Tibial artery (tissue), 4 donors: ENCODE measurements around the gene ARID2.

ENCODE experiments used
- DNase-seq, 2 donors: peaks; one replicate each; pipeline ENCODE4 v3.0.0-alpha.2; 2019
- H3K27ac ChIP-seq, 2 donors: fragments of 200-600 bp; sonication (generic) in 1 of 2; 1 replicate in 1 of 2; 2 replicates in 1 of 2; pipeline ENCODE4 v1.5.1; 2018 to 2019; ENCODE audit warnings: mild to moderate bottlenecking in 1 of 2
- H3K27me3 ChIP-seq, 2 donors: fragments of 200-600 bp; sonication (generic) in 1 of 2; one replicate each; pipeline versions ENCODE4 v1.5.1 to v1.6.0; 2016 to 2019
- H3K36me3 ChIP-seq, 3 donors: fragments of 200-600 bp; sonication (generic) in 2 of 3; one replicate each; pipeline ENCODE4 v1.5.1; 2016 to 2019; ENCODE audit warnings: mild to moderate bottlenecking in 2 of 3
- H3K4me1 ChIP-seq, 4 donors: fragments of 200-600 bp; sonication (generic) in 2 of 4; 1 replicate in 3 of 4; 2 replicates in 1 of 4; pipeline ENCODE4 v1.5.1; 2016 to 2019
- H3K4me3 ChIP-seq, 2 donors: fragments of 200-600 bp; sonication (generic) in 1 of 2; 1 replicate in 1 of 2; 2 replicates in 1 of 2; pipeline ENCODE4 v1.5.1; 2018 to 2019; ENCODE audit warnings: mild to moderate bottlenecking in 2 of 2
- H3K9me3 ChIP-seq, 3 donors: fragments of 200-600 bp; sonication (generic) in 1 of 3; one replicate each; pipeline ENCODE4 v1.5.1; 2016 to 2019
- CTCF ChIP-seq, 2 experiments: fragments of 200-600 bp in 1 of 2; fragments of 450-650 bp in 1 of 2; IDR thresholded peaks; one replicate each; pipeline ENCODE4 v1.5.1; 2017 to 2019; ENCODE audit warnings: antibody characterized with exemption in 2 of 2, mild to moderate bottlenecking in 1 of 2, moderate library complexity in 1 of 2
- intact Hi-C: fragments of 100-400 bp; cut with DNase I; formaldehyde crosslinking; loops from one replicate; pipeline ENCODE4 v1.15.0; 2023; ENCODE audit warnings: low total_unique reads

Gene ARID2

DNA sequence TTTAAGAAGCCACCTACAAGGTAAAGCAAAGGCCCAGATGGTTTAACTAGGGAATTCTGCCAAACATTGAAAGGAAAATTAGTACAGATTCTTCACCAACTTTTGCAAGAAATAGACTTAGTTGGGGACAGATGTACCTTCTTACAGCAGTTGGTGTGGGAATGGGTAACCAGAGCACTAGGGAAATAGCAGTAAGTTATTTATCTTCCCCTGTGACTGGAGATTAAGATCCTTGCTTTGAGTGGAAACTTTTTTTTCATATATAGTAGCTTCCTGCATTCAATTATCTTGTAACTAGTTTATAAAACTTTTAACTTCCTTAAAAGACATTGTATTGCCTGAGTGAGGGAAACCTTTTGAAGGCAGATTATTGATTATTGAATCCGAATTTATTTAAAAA, 44.2 kb downstream of the ARID2 start:
- no peak for TF ChIP-seq CTCF (IDR thresholded peaks at IDR 0.05)
- no peak for DNase-seq

DNA sequence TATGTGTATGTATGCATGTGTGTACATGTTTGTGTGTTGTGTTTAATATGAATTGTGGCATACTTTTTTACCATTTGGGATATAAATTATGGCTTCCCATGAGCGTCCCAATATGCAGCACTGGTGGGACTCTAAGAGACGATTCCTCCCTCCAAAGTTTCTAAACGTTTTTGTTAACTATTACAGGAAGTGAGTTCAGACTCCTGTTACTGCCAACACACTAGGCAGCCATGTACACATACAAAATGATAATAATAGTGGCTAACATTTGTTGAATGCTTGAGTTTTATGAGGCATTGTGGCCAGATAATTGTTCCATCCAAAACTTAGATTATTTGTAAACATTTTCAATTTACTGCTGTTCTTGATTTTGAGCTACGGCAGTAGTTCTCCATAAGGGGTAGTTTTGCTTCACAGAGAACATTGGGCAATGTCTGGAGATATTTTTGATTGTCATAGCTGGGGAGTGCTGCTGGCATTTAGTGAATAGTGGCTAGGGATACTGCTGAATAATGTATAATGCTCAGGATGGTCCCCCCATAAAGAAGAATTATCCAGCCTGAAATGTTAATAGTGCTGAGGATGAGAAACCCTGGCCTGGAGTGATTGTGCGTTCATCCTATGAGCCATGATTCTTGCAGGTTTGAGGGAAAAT, 45.1 kb downstream of the ARID2 start:
- H3K4me1 ChIP-seq: peaks cover 0 to 31% (median 13%) of the 10 kb centered on the region in 4 donors
- H3K4me3 ChIP-seq: no peak overlapping the region
- H3K27me3 ChIP-seq: no peaks in the 10 kb centered on the region
- no peak for DNase-seq
- no peaks in the 10 kb centered on the region for H3K36me3 ChIP-seq
- TF ChIP-seq CTCF (IDR thresholded peaks at IDR 0.05): no peak
- intact Hi-C loops: no loop called here
- H3K27ac ChIP-seq: no peak overlapping the region
- H3K9me3 ChIP-seq: no peaks in the 10 kb centered on the region

More for the DNA sequence above, 44.2 kb downstream of the ARID2 start:
- Histone ChIP-seq H3K4me1 (peaks cover 0 to 31% (median 14%) of the 10 kb centered on the region in 4 donors), H3K27me3 (no peaks in the 10 kb centered on the region), H3K36me3 (no peaks in the 10 kb centered on the region), H3K4me3 (no peak overlapping the region), H3K27ac (no peak overlapping the region), H3K9me3 (no peaks in the 10 kb centered on the region)
- intact Hi-C loops: no loop called here

DNA sequence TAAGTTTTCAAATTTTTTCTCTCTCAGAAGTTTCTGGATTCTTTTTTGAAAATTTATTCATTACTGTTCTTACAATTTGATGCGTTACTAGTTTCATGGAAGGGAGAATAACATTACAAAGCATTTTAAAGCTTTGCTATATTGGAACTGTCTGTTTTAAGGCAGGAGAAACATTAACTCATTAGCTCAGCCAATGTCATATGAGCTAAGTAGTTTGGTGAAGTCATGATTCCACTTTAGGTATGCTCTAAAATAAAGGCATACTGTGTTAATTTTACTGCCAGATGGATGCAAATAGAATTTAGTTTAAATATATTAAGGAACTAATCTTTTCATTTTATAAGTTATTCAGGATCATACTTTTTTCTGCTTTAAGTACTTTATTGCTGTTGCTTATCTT, 46.0 kb downstream of the ARID2 start:
- no peaks in the 10 kb centered on the region for H3K9me3 ChIP-seq
- H3K27ac ChIP-seq: no peak overlapping the region
- peaks cover 0 to 31% (median 13%) of the 10 kb centered on the region in 4 donors for H3K4me1 ChIP-seq
- intact Hi-C loops: no loop called here
- no peaks in the 10 kb centered on the region for H3K36me3 ChIP-seq
- no peak for TF ChIP-seq CTCF (IDR thresholded peaks at IDR 0.05)
- no peak overlapping the region for H3K4me3 ChIP-seq
- no peak for DNase-seq
- H3K27me3 ChIP-seq: no peaks in the 10 kb centered on the region

DNA sequence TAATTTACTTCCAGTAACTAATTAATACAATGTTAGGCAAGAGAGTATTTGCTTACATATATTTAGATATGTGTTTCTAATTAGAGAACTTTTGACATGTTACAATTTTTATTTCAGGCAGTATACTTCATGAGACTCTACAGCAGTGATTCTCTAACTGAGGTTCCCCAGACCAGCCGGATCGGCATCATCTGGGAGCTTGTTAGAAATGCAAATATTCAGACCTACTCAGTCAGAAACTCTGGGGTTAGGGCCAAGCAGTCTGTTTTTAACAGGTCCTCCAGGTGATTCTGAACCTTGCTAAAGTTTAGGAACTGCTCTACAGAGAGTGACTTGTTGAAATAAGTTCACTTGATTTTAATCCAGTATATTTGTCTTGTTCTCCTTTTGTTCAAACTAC, 46.5 kb downstream of the ARID2 start:
- no peak for DNase-seq
- Histone ChIP-seq H3K9me3 (no peaks in the 10 kb centered on the region), H3K27ac (no peak overlapping the region), H3K36me3 (no peaks in the 10 kb centered on the region), H3K4me1 (peaks cover 0 to 31% (median 13%) of the 10 kb centered on the region in 4 donors), H3K4me3 (no peak overlapping the region), H3K27me3 (no peaks in the 10 kb centered on the region)
- no peak for TF ChIP-seq CTCF (IDR thresholded peaks at IDR 0.05)
- intact Hi-C loops: no loop called here

GRCh38 chr12:45779936-45780335, 50.4 kb downstream of the ARID2 start:
- no peaks in the 10 kb centered on the region for H3K27me3 ChIP-seq
- intact Hi-C loops: no loop called here
- H3K9me3 ChIP-seq: no peaks in the 10 kb centered on the region
- H3K36me3 ChIP-seq: no peaks in the 10 kb centered on the region
- no peak overlapping the region for H3K27ac ChIP-seq
- no peak overlapping the region for H3K4me3 ChIP-seq
- no peak for TF ChIP-seq CTCF (IDR thresholded peaks at IDR 0.05)
- H3K4me1 ChIP-seq: peaks cover 0 to 18% (median 4%) of the 10 kb centered on the region in 4 donors
- no peak for DNase-seq

DNA sequence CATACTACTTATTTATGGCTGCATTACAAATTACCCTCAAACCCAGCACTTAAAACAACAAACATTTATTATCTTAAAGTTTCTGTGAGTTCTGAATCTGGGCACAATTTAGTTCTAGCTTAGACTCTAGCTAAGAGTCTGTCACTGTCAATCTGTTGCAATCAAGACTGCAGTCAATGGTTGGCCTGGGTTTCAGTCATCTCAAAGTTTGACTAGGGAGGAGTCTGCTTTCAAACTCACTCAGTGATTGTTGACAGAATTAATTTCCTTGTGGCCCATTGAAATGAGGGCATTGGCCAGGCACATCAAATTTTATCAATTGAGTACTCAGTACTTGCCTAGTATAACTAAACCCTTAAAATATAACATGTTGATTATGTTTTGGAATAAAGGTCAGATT, 51.6 kb downstream of the ARID2 start:
- Histone ChIP-seq H3K4me1 (peaks cover 0 to 7% (median 0%) of the 10 kb centered on the region in 4 donors), H3K4me3 (no peak overlapping the region), H3K36me3 (no peaks in the 10 kb centered on the region), H3K9me3 (no peaks in the 10 kb centered on the region), H3K27ac (no peak overlapping the region), H3K27me3 (no peaks in the 10 kb centered on the region)
- TF ChIP-seq CTCF (IDR thresholded peaks at IDR 0.05): no peak
- DNase-seq: no peak
- intact Hi-C loops: no loop called here
